Memory B cell (primary cell): Measurements from ENCODE around the gene NR3C2.

Experiments used
- ATAC-seq: fragments of 150-1000 bp; cut with Tn5 transposase; 2 replicates; pipeline ENCODE4 v1.10.0; 2021; ENCODE audit warnings: low read depth, mild to moderate bottlenecking, moderate library complexity
- DNase-seq, 2 donors: peaks; one replicate each; pipeline ENCODE4 v3.0.0; 2022; ENCODE audit warnings: low spot score in 2 of 2
- H3K27ac Mint-ChIP-seq: one replicate; pipeline ENCODE4 v1.8.0; 2022; ENCODE audit warnings: mild to moderate bottlenecking, moderate library complexity, mixed read lengths
- H3K27me3 Mint-ChIP-seq: one replicate; pipeline ENCODE4 v1.8.0; 2022; ENCODE audit warnings: mixed read lengths
- H3K36me3 Mint-ChIP-seq: one replicate; pipeline ENCODE4 v1.8.0; 2022; ENCODE audit warnings: mild to moderate bottlenecking, mixed read lengths
- H3K4me1 Mint-ChIP-seq: one replicate; pipeline ENCODE4 v1.8.0; 2022; ENCODE audit warnings: mixed read lengths
- H3K4me3 Mint-ChIP-seq: one replicate; pipeline ENCODE4 v1.8.0; 2022; ENCODE audit warnings: mild to moderate bottlenecking, moderate library complexity, mixed read lengths
- H3K9me3 Mint-ChIP-seq: one replicate; pipeline ENCODE4 v1.8.0; 2022; ENCODE audit warnings: mixed read lengths

NR3C2 gene

DNA sequence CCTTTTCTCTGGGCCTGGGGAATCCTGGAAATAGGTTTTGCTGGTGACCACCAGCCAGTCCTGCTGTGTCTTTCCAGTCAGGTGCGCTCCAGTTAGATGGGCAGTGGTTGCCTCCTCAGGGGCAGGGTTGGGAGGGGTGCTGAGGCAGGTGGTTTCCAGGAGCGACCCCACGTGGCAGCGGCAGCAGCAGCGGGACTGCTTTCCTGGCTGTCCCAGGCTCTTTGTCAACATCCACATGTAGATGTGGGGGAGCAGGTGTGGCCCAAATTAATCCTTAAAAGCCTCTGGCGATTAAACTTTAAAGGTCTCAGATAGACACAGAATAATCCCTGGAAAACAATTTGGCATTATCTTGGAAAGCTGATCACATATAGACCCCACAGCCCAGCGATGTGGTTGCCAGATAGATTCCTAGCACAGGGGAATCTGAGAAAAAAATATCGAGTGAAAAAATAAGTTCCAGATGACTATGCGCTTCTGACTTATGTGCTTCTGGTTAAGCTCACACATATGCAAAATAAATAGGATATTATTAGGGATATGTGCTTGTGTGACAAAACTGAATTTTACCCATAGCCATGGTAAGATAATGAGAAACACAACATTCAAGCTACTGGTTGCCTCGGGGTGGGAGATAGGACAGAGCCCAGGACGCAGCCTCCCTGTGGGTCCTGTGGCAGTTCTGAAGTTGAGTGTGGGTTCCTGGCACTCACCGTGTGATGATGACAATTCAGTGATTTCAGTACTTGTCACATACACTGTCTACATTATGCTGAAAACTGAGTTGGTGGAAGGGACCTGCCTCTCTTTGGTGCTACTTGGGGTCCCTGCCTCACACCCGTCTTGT, 373.9 kb downstream of the NR3C2 start:
- no peaks in the 10 kb centered on the region for H3K27me3 Mint-ChIP-seq
- no peak for DNase-seq
- no peaks in the 10 kb centered on the region for H3K9me3 Mint-ChIP-seq
- no peak for ATAC-seq
- H3K36me3 Mint-ChIP-seq = no peaks in the 10 kb centered on the region
- no peak overlapping the region for H3K27ac Mint-ChIP-seq
- H3K4me3 Mint-ChIP-seq = no peak overlapping the region
- no peaks in the 10 kb centered on the region for H3K4me1 Mint-ChIP-seq

GRCh38 chr4:148067301-148067916, 374.8 kb downstream of the NR3C2 start:
- H3K4me3 Mint-ChIP-seq = no peak overlapping the region
- H3K27ac Mint-ChIP-seq = no peak overlapping the region
- H3K4me1 Mint-ChIP-seq = no peaks in the 10 kb centered on the region
- no peak for ATAC-seq
- H3K27me3 Mint-ChIP-seq = no peaks in the 10 kb centered on the region
- no peaks in the 10 kb centered on the region for H3K36me3 Mint-ChIP-seq
- DNase-seq = no peak
- H3K9me3 Mint-ChIP-seq = no peaks in the 10 kb centered on the region

DNA sequence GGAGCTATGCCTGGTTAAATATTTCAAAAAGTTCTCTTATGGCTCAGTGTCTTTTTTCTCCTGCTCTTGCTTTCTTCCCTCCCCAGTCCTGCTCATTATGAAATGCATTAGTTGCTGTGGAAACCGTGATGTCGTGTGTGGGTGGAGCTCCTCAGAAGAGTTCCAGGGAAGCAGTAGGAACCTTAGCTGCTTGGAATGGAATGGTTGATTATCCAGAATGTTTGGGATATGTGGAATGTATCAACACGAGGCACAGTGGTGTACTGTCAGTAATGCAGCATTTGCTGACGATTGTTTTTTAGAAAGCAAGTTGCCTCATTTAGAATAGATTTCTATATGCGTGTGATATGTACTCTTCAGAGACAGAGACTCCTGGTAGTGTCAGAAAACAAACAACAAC, 377.1 kb downstream of the NR3C2 start:
- no peak for ATAC-seq

GRCh38 chr4:148064451-148064850, 377.8 kb downstream of the NR3C2 start:
- Mint-ChIP-seq H3K9me3 (no peaks in the 10 kb centered on the region), H3K4me1 (peaks cover 13% of the 10 kb centered on the region), H3K27me3 (peaks cover 3% of the 10 kb centered on the region), H3K4me3 (no peak overlapping the region), H3K36me3 (no peaks in the 10 kb centered on the region), H3K27ac (no peak overlapping the region)
- DNase-seq = no peak
- no peak for ATAC-seq

More for the DNA sequence above, 377.1 kb downstream of the NR3C2 start:
- H3K36me3 Mint-ChIP-seq = no peaks in the 10 kb centered on the region
- H3K4me3 Mint-ChIP-seq = no peak overlapping the region
- H3K27ac Mint-ChIP-seq = no peak overlapping the region
- peaks cover 3% of the 10 kb centered on the region for H3K27me3 Mint-ChIP-seq
- H3K9me3 Mint-ChIP-seq = no peaks in the 10 kb centered on the region
- H3K4me1 Mint-ChIP-seq = peaks cover 9% of the 10 kb centered on the region
- no peak for DNase-seq

DNA sequence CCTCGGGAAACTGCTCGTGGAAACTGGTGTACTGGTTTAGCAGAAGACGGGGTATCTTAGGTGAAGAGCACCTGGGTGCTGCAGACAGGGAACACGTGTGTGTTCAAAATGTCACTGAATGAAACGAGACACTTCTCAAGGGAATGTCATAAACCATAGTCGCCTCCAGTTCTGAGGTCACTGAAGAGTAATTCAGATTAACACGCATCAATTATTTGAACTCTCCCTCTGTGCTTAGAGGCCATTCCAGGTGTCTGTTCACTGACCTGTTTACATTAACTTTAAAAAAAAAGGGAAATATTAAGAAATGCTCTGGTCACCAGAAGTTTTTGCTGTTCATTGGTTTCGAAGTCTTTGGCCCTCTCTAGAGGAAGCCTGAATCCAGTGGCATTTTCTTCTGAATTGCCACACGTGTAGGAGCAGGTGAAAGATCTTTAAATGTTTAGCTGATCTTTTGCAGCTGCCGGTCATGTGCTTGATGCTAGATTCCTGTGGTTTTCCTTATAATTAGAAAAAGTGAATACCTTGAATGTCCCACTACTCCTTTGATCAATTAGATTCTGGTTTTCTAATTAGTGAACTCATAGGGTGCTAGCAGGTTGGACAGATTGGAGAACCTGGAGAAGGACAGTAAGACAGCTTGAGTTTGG, 379.8 kb downstream of the NR3C2 start:
- no peak for ATAC-seq
- H3K4me3 Mint-ChIP-seq = no peak overlapping the region

GRCh38 chr4:148061795-148062194, 380.4 kb downstream of the NR3C2 start:
- H3K4me3 Mint-ChIP-seq = no peak overlapping the region
- no peaks in the 10 kb centered on the region for H3K36me3 Mint-ChIP-seq
- peaks cover 33% of the 10 kb centered on the region for H3K4me1 Mint-ChIP-seq
- peaks cover 3% of the 10 kb centered on the region for H3K27me3 Mint-ChIP-seq
- DNase-seq = no peak
- H3K27ac Mint-ChIP-seq = no peak overlapping the region
- H3K9me3 Mint-ChIP-seq = no peaks in the 10 kb centered on the region
- ATAC-seq = no peak

More for the DNA sequence above, 379.8 kb downstream of the NR3C2 start:
- no peaks in the 10 kb centered on the region for H3K36me3 Mint-ChIP-seq
- peaks cover 27% of the 10 kb centered on the region for H3K4me1 Mint-ChIP-seq
- H3K9me3 Mint-ChIP-seq = no peaks in the 10 kb centered on the region
- no peak overlapping the region for H3K27ac Mint-ChIP-seq
- DNase-seq = no peak
- H3K27me3 Mint-ChIP-seq = peaks cover 3% of the 10 kb centered on the region

GRCh38 chr4:148061141-148061481, 381.1 kb downstream of the NR3C2 start:
- DNase-seq (no peak), ATAC-seq (no peak)
- Mint-ChIP-seq H3K4me3 (peak overlapping the region; percentile 38), H3K36me3 (no peaks in the 10 kb centered on the region), H3K27ac (peak overlapping the region; percentile 73), H3K4me1 (peaks cover 34% of the 10 kb centered on the region), H3K9me3 (no peaks in the 10 kb centered on the region), H3K27me3 (peaks cover 3% of the 10 kb centered on the region)

- Mint-ChIP-seq H3K9me3 (no peaks in the 10 kb centered on the region), H3K4me1 (peaks cover 34% of the 10 kb centered on the region), H3K4me3 (peak overlapping the region; percentile 79), H3K36me3 (no peaks in the 10 kb centered on the region), H3K27me3 (peaks cover 3% of the 10 kb centered on the region), H3K27ac (peak overlapping the region; percentile 73)
- DNase-seq = no peak
- ATAC-seq = no peak
Observed at GRCh38 chr4:148060264-148061140, 381.7 kb downstream of the NR3C2 start.

DNA sequence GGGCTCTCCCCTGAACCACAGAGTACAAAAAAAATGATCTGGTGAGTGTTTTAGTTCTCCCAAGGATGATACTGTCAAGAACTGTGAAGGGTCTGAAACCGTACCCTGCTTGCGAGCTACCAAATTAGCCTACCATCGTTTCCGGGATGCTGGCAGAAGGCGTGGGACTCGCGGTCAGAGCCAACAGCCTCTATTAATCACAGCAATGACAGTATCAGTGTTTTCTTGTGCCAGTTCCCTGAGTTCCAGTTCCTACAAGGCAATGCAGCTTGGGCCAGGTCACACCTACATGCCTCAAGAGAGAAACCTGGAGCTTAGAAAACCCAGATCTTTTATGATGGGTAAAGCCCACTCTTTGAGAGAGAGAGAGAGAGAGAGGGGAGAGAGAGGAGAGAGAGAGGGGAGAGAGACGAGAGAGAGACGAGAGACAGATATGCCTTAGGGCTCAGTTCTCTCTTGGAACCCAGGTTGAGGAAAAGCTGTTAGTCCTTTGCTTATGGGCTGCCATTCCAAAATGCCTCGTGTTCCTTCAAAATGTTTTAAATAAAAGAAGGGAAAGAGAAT, 382.5 kb downstream of the NR3C2 start:
- Mint-ChIP-seq H3K4me1 (peaks cover 34% of the 10 kb centered on the region), H3K27me3 (peaks cover 3% of the 10 kb centered on the region), H3K27ac (no peak overlapping the region), H3K36me3 (no peaks in the 10 kb centered on the region), H3K9me3 (no peaks in the 10 kb centered on the region), H3K4me3 (peak overlapping the region; percentile 41)
- no peak for ATAC-seq
- DNase-seq = no peak

DNA sequence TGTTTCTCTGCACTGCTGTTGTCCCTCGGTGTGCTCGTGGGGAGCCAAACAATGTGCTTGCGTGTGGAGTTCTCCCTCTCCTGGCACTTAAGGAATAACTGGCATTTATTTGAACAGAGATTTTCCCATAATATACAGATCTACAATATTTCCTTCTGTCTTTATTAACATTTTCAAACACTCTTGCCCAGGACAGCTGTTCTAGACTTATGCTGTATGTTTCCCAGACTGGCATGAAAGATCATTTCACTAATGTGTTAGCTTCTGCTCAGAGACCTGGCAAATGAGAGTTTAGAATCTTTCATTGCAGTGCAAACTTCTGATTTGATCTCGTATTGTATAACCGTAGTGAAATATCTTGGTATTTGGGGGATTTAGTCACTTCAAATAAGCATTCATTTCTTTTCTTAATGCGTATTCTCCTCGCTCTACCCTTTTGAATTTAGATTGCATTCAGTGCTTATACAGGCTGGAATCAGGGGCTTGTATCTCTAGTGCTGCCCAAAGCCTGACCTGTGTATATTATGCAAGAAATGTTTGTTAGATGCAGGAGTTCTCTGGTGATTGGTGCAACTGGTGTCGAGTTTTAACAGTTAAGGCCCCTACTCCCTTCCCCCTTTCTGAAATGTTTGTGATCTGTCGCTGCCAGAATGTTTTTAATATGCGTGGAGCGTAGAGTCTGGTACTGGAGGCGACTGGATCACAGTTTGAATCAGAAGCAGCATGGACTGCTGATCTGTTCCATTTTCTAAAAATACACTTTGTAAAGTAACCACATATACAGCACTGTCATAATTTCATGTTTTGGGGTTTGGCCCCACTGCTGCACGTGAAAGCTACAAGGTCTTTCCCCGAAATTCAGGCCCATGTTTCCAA, 384.0 kb downstream of the NR3C2 start:
- peaks cover 3% of the 10 kb centered on the region for H3K27me3 Mint-ChIP-seq
- no peaks in the 10 kb centered on the region for H3K36me3 Mint-ChIP-seq
- no peak overlapping the region for H3K4me3 Mint-ChIP-seq
- DNase-seq (no peak), ATAC-seq (no peak)
- H3K27ac Mint-ChIP-seq = no peak overlapping the region
- H3K9me3 Mint-ChIP-seq = no peaks in the 10 kb centered on the region
- peaks cover 34% of the 10 kb centered on the region for H3K4me1 Mint-ChIP-seq

GRCh38 chr4:148057516-148057915, 384.7 kb downstream of the NR3C2 start:
- peaks cover 34% of the 10 kb centered on the region for H3K4me1 Mint-ChIP-seq
- no peak overlapping the region for H3K27ac Mint-ChIP-seq
- no peaks in the 10 kb centered on the region for H3K36me3 Mint-ChIP-seq
- no peaks in the 10 kb centered on the region for H3K9me3 Mint-ChIP-seq
- ATAC-seq (peak; percentile 26), DNase-seq (no peak)
- H3K4me3 Mint-ChIP-seq = no peak overlapping the region
- H3K27me3 Mint-ChIP-seq = peaks cover 3% of the 10 kb centered on the region

DNA sequence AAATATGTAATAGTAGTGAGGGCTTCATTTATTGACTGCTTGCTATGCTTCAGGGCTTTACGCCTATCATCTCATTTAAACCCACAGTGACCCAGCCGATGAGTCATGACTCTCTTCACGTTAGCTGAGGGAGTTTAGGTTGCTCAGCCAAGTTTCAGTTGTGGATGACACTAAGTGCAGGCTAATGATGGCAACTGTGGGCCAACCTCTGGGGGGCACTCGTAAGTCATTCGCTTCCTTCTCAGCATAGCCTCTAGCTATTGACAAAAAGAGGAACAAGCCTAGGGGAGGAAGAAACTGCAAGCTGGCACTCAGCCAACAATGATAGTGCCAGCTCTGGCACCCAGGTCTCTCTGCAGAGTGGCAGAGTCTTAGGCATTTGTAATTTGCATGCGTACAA, 385.3 kb downstream of the NR3C2 start:
- Mint-ChIP-seq H3K27me3 (peaks cover 5% of the 10 kb centered on the region), H3K9me3 (no peaks in the 10 kb centered on the region), H3K36me3 (no peaks in the 10 kb centered on the region), H3K4me1 (peaks cover 34% of the 10 kb centered on the region), H3K4me3 (peak overlapping the region; percentile 25), H3K27ac (no peak overlapping the region)
- peak; percentile 70 to 72 for DNase-seq
- peak; percentile 87 for ATAC-seq

DNA sequence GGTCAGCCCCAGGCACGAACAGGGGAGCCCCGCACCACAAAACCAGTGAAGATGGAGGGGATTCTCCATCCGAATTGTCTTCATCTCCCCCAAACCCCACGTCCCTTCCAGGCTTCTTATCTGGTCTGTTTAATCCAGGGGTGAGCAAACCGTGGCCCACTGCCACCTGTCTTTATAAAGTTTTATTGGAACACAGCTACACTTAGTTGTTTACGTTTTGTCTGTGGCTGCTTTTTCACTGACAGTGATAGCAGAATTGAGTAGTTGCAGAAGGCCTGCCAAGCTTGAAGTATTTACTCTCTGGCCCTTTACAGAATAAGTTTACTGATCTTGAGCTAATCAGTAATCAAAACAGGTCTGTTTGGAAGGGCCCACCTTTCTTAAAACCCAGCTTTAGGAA, 386.4 kb downstream of the NR3C2 start:
- Mint-ChIP-seq H3K27me3 (peaks cover 1% of the 10 kb centered on the region), H3K4me3 (no peak overlapping the region), H3K9me3 (no peaks in the 10 kb centered on the region), H3K36me3 (no peaks in the 10 kb centered on the region), H3K4me1 (peaks cover 29% of the 10 kb centered on the region), H3K27ac (no peak overlapping the region)
- no peak for DNase-seq
- ATAC-seq = no peak
